ENCODE results near the gene DDX56. TPM values are rescaled to one million over a fixed set of nuclear protein-coding genes. Genes with fewer than 3 reads are reported as not detected.

Gene DDX56
- total and polyA plus RNA-seq, 2 of the 13 experiments (the other 11 are each of a cell fraction or from before 2014, with no cell fraction given) = 82.6 to 120 TPM

DNA sequence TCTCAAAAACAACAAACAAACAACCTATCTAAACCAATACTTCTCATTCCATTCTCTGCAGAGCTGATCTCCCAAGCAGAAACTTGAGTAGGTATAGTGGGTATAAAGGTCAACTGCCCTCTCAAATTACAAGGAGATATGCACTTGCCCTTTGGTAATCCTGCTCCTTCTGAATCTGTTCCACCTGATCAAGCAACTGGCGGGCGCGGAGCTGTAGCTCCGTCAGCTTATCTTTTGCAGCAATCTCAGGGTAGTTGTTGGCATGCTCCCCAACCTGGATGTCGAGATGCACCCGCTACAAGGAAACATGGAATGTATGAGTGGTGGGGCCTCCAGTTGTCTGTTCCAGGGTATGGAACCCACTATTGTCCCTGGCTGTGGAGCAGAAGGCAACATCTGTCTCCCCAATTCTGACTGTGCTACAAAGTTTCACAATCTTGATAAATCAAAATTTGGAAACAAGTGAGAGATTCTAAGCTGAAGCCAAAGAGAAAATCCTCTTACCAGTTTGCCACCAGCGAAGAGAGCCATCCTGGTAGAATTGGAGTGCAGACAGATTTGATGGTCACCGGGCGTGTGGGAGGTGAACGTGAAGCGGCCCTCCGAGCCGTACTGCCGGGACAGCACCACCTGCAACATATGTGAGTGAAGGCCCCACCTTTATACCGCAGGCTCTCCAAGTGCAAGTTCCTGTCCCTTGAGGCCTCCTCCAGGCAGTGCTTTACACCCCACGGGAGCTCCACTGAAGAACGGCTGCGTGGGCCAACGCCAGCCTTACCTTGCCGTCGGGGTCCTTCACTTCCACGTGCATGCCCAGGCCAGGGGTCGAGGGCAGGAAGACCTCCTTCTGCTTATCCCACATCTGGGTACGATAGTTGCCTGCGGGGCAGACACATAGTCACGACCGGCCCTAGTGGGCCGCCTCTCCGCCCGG, 7.5 kb upstream of the DDX56 start (continued):
- TF ChIP-seq ZNF33B (CRISPR knock-in tag; IDR thresholded peaks at IDR 0.05) = 0 out of 2 replicates have a peak, but pooled peaks have one; percentile 45

DNA sequence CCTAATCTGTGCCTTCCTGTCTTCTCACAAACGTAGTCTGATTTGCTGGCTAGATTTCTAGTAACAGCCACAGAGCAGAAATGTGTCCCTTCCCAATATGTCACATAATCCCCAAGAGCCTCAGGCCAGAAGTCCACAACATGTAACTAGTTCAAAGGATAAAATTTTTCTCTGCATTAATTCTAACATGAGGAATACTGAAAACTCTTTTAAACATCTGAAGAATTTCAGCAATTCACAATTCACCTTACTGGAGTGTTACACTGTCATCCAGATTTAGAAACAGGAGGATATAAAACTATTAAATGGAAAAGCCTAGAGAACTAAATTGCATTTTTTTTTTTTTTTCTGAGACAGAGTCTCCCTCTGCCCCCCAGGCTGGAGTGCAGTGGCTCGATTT, 2.5 kb upstream of the DDX56 start:
- in situ Hi-C loops (cut with HindIII; ENCODE audit: extremely low pct_ligation_motif_present, low pct_unique_long_range_greater_than_20kb) = loop anchor here (25.0 kb wide), 1 partner anchor 186 kb away; no protein-coding TSS in a partner anchor
- ChIA-PET POLR2A (interaction anchor here (0.8 kb wide), 1 partner anchor 34 kb away, joined by 3 read pairs; no protein-coding TSS in a partner anchor), CTCF (ENCODE audit: low intra/inter-chr PET ratio, low total read pairs) (no interaction called here)
- intact Hi-C loops (cut with micrococcal nuclease; ENCODE audit: unreplicated experiment) = no loop called here
- FAIRE-seq = no peak
- ATAC-seq = no peak
- 96% methylated on average over 2 of the region's 2 CpGs for WGBS (ENCODE audit: low lambda C conversion rate)
- H3K9me3 ChIP-seq (ENCODE audit: low read length) = no peaks in the 10 kb centered on the region
- peaks cover 57% of the 10 kb centered on the region for H3K4me1 ChIP-seq (ENCODE audit: insufficient read depth, low read length)
- DNase-seq (ENCODE audit: low spot score) = no peak
- TF ChIP-seq ZNF891 (CRISPR knock-in tag; IDR thresholded peaks at IDR 0.05) (no peak), HNRNPL (IDR thresholded peaks at IDR 0.05; ENCODE audit: low read depth, low read length) (no peak), POLR2G (IDR thresholded peaks at IDR 0.05; ENCODE audit: low read depth, low read length) (0 out of 2 replicates have a peak, but pooled peaks have one; percentile 27), ZNF121 (CRISPR knock-in tag; IDR thresholded peaks at IDR 0.05) (no peak), ZNF761 (CRISPR knock-in tag; conservative IDR thresholded peaks at IDR 0.05) (no peak)
- no peaks in the 10 kb centered on the region; a peak in 1 of 5 replicates for H3K27me3 ChIP-seq (ENCODE audit: control insufficient read depth in 1 of 2, insufficient read depth in 2 of 2, low read length in 2 of 2)
- no peak overlapping the region for H3K9ac ChIP-seq (ENCODE audit: insufficient read depth, low read depth, low read length)
- no TSS peak for BruUV-seq (replicated peaks)
- peaks cover 14 to 33% of the 10 kb centered on the region in 2 experiments for H3K36me3 ChIP-seq (replicated peaks in 1 of 2; ENCODE audit: control insufficient read depth in 1 of 2, insufficient read depth in 2 of 2, low read length in 2 of 2)
- no peak overlapping the region for H3K4me3 ChIP-seq (replicated peaks in 1 of 3; ENCODE audit: insufficient read depth in 1 of 3, low read depth in 2 of 3, low read length in 3 of 3)
- H3K4me2 ChIP-seq (ENCODE audit: low read depth, low read length) = no peak overlapping the region
- H3K27ac ChIP-seq (ENCODE audit: extremely low read length, insufficient read depth, low read length) = no peak overlapping the region
- peaks cover 47% of the 10 kb centered on the region for H3K79me2 ChIP-seq (ENCODE audit: insufficient read depth, low read length)
- no peak overlapping the region for H2AFZ ChIP-seq (ENCODE audit: low read length)
- H4K20me1 ChIP-seq (ENCODE audit: insufficient read depth, low read length) = no peaks in the 10 kb centered on the region

Measured in HepG2 (cell line).